Right forelimb (tissue), 1 donor: ENCODE measurements around the gene GK.
"Not testable (repeated sequence)": the region's sequence is repeated elsewhere in the genome, so short reads cannot be mapped to it uniquely, and the experiment has no call there.

Source experiments
- DNase-seq: peaks from one replicate; pipeline ENCODE4 v3.0.0-alpha.2; 2018

Gene GK

DNA sequence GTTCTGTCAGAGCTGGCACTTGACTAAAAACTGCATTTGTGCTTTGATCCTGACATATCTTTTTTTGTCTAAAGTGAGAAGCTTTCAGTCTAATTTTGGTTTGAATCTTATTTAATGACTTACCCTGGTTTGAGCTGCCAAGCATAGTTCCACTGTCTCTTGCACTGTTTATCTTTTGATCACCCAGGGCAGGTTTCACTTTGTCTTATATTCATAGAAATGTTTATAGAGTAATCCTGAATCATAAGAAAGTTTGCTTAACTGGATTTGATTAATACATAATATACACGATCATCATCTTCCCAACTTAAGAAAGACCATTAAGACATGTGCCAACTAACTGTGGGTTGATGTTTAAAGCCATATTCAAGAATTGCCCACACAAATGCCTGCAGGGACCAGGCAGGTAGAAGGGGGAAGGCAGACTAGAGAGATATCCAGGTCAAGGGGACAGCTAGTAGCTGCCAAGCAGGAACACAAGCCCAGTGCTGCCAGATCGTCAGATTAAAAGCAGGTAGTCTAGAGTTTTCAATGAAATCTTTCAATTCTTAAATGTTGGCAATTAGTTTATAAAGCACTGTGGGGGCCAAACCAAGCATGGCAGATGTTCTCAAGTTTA, 1.9 kb downstream of the GK start:
- no peak for DNase-seq

DNA sequence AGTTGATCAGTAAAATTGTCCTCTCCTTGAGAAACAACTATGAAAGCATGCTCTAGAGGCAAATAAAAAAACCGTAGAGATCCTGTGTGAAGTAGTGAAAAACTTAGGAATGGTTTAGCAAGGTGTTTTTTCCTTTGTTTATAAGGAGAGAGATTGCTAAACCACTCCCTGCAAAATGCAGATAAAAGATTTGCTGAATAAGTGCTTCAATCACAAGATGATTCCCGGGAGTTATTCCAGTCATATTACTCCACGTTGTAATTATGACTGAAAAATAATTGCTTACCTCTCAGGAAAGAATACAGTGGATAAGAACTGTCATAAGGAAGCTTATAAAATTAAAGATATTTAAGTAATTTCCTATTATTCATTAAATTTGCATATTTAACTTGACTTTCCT, 2.8 kb downstream of the GK start:
- no peak for DNase-seq

DNA sequence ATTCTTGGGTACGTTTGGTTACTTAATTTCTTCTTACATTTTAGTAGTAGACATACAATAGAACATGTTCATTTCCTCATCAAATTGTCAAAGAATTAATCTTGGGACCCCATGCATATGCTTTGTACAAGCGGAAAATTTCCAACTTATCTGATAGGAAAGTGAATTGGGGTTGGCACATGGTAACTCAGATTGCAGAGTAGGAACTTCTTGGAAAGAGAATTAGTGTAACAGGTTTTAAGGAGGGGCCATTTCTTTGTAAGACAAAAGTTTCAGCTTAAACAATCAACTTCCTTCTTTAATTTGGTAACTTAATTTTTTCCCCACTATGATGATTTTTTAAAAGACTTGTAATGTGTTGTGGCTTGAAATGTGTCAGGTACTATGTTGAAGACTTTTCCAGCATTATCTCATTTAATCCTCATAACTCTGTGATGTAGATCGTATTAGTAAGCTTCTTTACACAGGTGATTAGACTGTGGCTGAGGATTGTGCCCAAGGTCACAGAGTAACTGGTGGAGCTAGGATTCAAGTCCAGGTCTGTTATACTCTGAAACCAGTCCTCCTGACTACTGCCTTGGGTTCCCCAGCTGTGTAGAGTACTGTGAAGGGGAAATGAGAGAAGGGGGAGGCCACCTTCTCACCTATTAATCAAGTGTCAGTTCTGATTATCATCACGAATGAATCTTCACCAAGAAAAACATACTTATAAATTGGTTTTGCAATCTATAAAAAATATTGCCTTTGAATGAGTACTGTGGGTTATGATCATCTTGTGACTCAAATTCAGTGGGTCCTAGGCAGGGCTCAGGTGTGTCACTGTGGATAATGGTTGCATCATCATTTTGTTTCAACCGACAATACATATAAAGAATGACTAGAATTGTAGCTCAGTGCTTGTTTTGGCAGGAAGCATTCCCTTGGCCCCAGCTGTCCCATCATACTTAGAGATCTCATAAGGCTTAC, 4.3 kb downstream of the GK start:
- DNase-seq: no peak

DNA sequence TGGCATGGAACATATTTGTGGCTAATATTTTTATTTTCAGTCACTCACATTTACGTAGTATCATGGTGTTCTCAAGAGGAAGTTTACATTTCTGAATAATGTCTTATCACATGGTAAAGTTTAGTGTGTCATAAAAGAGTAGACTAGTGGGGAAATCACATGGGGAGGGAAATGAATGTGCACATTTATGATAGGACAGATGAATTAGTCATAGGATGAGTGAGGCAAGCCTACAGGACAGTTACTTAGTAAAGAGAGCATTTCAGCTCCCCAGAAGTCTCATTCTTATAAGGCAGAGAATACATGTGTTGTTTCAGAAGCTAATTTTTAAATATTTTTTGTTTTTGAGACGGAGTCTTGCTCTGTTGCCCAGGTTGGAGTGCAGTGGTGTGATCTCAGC, 6.2 kb downstream of the GK start:
- no peak for DNase-seq

- DNase-seq: no peak
These were observed 8.0 kb downstream of the GK start for GRCh38 chrX:30661228-30661627.

GRCh38 chrX:30663322-30663721, 10.1 kb downstream of the GK start:
- DNase-seq: no peak

DNA sequence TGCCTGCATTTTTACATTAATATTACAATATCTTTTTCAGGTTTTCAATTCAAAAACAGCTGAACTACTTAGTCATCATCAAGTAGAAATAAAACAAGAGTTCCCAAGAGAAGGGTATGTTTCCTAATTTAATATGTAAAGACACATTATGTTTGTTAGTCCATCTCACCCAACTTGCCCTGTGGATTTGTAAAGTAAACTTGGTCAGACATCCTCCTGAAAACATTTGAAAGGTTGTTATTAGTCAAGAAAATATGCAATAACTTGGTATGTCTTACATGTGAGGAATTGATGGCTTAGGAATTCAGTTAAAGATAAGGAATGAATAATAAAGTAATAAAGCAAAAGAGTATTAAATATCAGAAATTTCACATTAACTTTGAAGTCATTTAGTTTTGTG, 12.2 kb downstream of the GK start:
- DNase-seq: no peak

DNA sequence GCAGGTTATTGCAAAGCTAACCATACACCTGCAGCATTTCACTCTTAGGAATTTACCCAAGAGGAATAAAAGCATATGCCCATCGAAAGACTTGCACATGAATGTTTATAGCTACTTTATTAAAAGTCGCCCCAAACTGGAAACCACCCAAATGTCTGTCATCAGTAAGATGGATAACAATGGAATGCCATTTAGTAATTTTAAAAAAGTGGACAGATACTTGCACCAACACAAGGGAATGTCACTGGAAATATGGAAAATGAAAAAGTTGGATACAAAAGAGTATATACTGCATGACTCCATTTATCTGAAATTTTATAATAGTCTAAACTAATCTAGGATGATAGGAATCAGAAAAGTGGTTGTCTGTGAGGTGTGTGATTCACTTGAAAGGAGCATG, 12.9 kb downstream of the GK start:
- no peak for DNase-seq

GRCh38 chrX:30668581-30668980, 15.4 kb downstream of the GK start:
- DNase-seq: no peak

DNA sequence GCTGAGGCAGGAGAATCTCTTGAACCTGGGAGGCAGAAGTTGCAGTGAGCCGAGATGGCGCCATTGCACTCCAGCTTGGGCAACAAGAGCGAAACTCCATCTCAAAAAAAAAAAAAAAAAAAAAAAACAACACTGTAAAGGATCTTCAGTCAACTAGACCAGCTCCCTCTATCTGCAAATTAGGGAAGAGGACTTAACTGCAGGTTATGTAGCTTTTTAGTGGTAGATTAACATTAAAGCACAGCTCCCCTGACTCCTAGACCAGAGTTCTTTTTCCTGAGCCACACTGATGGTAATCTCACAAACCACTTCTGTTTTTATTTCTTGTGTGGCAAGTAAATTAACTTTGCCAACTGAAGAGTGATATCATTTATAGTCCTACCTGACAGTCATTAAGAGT, 18.0 kb downstream of the GK start:
- DNase-seq: not testable (repeated sequence)

DNA sequence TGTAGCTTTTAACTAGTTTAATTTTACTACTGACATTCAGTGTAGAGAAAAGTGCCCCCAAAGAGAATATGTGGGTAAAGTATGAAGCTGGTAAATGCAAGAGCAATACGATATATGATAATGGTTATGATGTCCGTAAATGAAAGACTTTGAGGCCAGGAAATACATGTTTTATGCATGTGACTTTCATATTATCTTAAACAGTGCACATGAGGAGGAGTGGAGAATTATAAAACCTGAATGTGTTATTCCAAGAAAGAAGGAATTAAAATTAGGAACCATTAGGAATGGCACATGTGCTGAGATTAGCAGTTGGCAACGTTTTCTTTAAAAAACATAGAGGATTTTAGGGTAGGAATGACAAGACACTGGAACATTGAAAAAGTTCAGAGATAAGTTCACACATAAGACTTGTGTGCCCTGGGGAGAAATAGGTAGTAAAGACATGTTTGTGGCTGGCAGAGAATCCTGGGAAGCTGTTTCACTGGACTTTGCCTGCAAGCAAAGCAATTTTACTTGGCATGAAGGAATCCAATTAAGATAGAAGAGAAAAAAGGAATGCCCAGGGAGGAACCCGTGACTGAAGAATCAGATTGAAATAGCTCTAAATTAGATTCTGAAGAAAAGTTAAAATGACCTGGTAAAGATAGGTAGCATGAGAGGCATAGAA, 20.0 kb downstream of the GK start:
- no peak for DNase-seq

- DNase-seq: no peak
These were observed 20.8 kb downstream of the GK start for GRCh38 chrX:30673884-30674598.

GRCh38 chrX:30674799-30675198, 21.6 kb downstream of the GK start:
- no peak for DNase-seq

DNA sequence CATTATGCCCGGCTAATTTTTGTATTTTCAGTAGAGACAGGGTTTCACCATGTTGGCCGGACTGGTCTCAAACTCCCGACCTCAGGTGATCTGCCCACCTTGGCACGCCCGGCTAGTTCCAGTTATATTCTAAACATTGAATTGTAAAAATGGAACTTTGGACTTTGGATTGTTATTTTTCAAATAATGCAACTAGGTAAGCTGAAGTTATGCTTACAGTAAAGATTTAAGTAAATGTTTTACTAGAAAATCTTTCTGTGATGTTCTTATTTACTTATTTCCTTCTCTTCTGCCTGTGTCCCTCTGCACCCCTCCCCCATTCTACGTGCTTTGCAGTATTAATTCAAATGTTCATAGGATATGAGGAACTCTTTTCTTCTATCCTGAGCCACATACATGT, 26.1 kb downstream of the GK start:
- DNase-seq: no peak

- DNase-seq: no peak
These were observed 27.4 kb downstream of the GK start for GRCh38 chrX:30680618-30681017.

GRCh38 chrX:30688641-30689040, 35.4 kb downstream of the GK start:
- no peak for DNase-seq

- DNase-seq: no peak
These were observed 35.9 kb downstream of the GK start for GRCh38 chrX:30689116-30689515.

- DNase-seq: no peak
These were observed 37.1 kb downstream of the GK start for GRCh38 chrX:30690330-30690729.

- DNase-seq: no peak
These were observed 40.9 kb downstream of the GK start for GRCh38 chrX:30693999-30694650.

DNA sequence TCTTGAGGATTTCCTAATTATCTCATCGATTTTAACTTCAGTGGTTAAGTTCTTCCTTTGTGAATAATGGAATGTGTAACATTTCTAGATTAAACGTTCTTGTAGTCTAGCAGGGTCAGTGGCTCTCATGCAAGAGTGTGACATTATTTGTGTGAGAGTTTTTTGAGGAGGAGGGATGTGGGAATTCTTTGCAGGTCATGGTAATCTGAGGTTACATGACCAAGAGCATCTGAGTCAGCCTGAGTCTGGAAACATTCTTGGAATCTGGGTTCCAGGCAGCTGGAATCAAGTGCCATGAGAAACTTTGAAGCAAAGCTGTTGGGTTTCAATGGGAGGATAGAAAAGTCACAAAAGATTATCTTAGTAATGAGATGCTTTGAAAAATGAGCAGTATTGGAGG, 49.5 kb downstream of the GK start:
- DNase-seq: no peak

- no peak for DNase-seq
These were observed 53.1 kb downstream of the GK start for GRCh38 chrX:30706216-30706775.

GRCh38 chrX:30712214-30712613, 59.0 kb downstream of the GK start:
- no peak for DNase-seq
